ENCODE measurements around the gene XK. TPM values are rescaled to one million over a fixed set of nuclear protein-coding genes. Genes with fewer than 3 reads are reported as not detected.

The XK gene
- polyA plus RNA-seq (2013), result 4.8 TPM

- WGBS (ENCODE audit: insufficient coverage), result 29% methylated on average over 87 of the region's 100 CpGs
- CTCF ChIA-PET, result no interaction called here
- no peaks in the 10 kb centered on the region for H3K9me3 ChIP-seq (ENCODE audit: control extremely low read depth in 1 of 5, control insufficient read depth in 4 of 5, insufficient read depth in 2 of 5, low read depth in 1 of 5, low read length in 4 of 5)
Observed at GRCh38 chrX:37685381-37686359, at the start of gene XK. XK (plus strand) TSS chrX:37685791; CDS start chrX:37685962, 171 bp downstream.

GRCh38 chrX:37638047-37638446 lies 47.5 kb upstream of the XK start:
- Histone ChIP-seq H3K27ac (ENCODE audit: insufficient read depth in 1 of 2, low read depth in 1 of 2, low read length in 2 of 2, poor library complexity in 1 of 2, severe bottlenecking in 2 of 2) (no peak overlapping the region), H3K27me3 (replicated peaks in 2 of 5; ENCODE audit: control insufficient read depth in 4 of 5, insufficient read depth in 5 of 5, low read length in 4 of 5) (no peaks in the 10 kb centered on the region), H3K4me1 (ENCODE audit: control extremely low read depth in 1 of 4, control insufficient read depth in 4 of 4, insufficient read depth in 4 of 4, low read length in 3 of 4) (no peaks in the 10 kb centered on the region), H3K4me3 (ENCODE audit: control insufficient read depth in 1 of 7, extremely low read depth in 1 of 7, insufficient read depth in 4 of 7, low read depth in 2 of 7, low read length in 6 of 7) (no peak overlapping the region), H3K9me3 (ENCODE audit: control extremely low read depth in 1 of 5, control insufficient read depth in 4 of 5, insufficient read depth in 2 of 5, low read depth in 1 of 5, low read length in 4 of 5) (peaks cover 0 to 1% (median 0%) of the 10 kb centered on the region in 5 experiments), H3K36me3 (ENCODE audit: control insufficient read depth in 4 of 4, insufficient read depth in 4 of 4, low read length in 3 of 4) (no peaks in the 10 kb centered on the region)
- CTCF ChIA-PET, result no interaction called here
- POLR2A ChIA-PET, result no interaction called here
- no peak for DNase-seq

More at GRCh38 chrX:37685381-37686359, at the start of gene XK:
- DNase-seq, result peak; percentile 44 to 80 (median 66)
- no peak within 1 kb of the TSS for H3K27ac ChIP-seq (ENCODE audit: insufficient read depth in 1 of 2, low read depth in 1 of 2, low read length in 2 of 2, poor library complexity in 1 of 2, severe bottlenecking in 2 of 2)
- POLR2A ChIA-PET, result interaction anchor here (0.6 to 0.7 kb wide), 2 partner anchors 540 to 874 kb away, joined by 3 read pairs; no protein-coding TSS in a partner anchor
- peaks cover 0 to 4% (median 0%) of the 10 kb centered on the region in 5 experiments for H3K27me3 ChIP-seq (replicated peaks in 2 of 5; ENCODE audit: control insufficient read depth in 4 of 5, insufficient read depth in 5 of 5, low read length in 4 of 5)
- H3K4me3 ChIP-seq (ENCODE audit: control insufficient read depth in 1 of 7, extremely low read depth in 1 of 7, insufficient read depth in 4 of 7, low read depth in 2 of 7, low read length in 6 of 7), result peak within 1 kb of the TSS in 5 of 7 experiments; percentile 36 to 59 (median 48)
- H3K36me3 ChIP-seq (ENCODE audit: control insufficient read depth in 4 of 4, insufficient read depth in 4 of 4, low read length in 3 of 4), result no peaks in the 10 kb centered on the region
- H3K4me1 ChIP-seq (ENCODE audit: control extremely low read depth in 1 of 4, control insufficient read depth in 4 of 4, insufficient read depth in 4 of 4, low read length in 3 of 4), result peaks cover 0 to 4% (median 3%) of the 10 kb centered on the region in 4 experiments

- no peaks in the 10 kb centered on the region for H3K36me3 ChIP-seq (ENCODE audit: control insufficient read depth in 4 of 4, insufficient read depth in 4 of 4, low read length in 3 of 4)
- H3K9me3 ChIP-seq (ENCODE audit: control extremely low read depth in 1 of 5, control insufficient read depth in 4 of 5, insufficient read depth in 2 of 5, low read depth in 1 of 5, low read length in 4 of 5), result no peaks in the 10 kb centered on the region
- no peak overlapping the region for H3K4me3 ChIP-seq (ENCODE audit: control insufficient read depth in 1 of 7, extremely low read depth in 1 of 7, insufficient read depth in 4 of 7, low read depth in 2 of 7, low read length in 6 of 7)
- POLR2A ChIA-PET, result no interaction called here
- no peaks in the 10 kb centered on the region for H3K27me3 ChIP-seq (replicated peaks in 2 of 5; ENCODE audit: control insufficient read depth in 4 of 5, insufficient read depth in 5 of 5, low read length in 4 of 5)
- CTCF ChIA-PET, result no interaction called here
- DNase-seq, result no peak
- no peaks in the 10 kb centered on the region for H3K4me1 ChIP-seq (ENCODE audit: control extremely low read depth in 1 of 4, control insufficient read depth in 4 of 4, insufficient read depth in 4 of 4, low read length in 3 of 4)
- 70% methylated on average over 3 of the region's 5 CpGs for WGBS (ENCODE audit: insufficient coverage)
- no peak overlapping the region for H3K27ac ChIP-seq (ENCODE audit: insufficient read depth in 1 of 2, low read depth in 1 of 2, low read length in 2 of 2, poor library complexity in 1 of 2, severe bottlenecking in 2 of 2)
Observed at GRCh38 chrX:37640142-37640541, 45.4 kb upstream of the XK start.

- Histone ChIP-seq H3K9me3 (ENCODE audit: control extremely low read depth in 1 of 5, control insufficient read depth in 4 of 5, insufficient read depth in 2 of 5, low read depth in 1 of 5, low read length in 4 of 5) (no peaks in the 10 kb centered on the region), H3K27ac (ENCODE audit: insufficient read depth in 1 of 2, low read depth in 1 of 2, low read length in 2 of 2, poor library complexity in 1 of 2, severe bottlenecking in 2 of 2) (no peak overlapping the region), H3K36me3 (ENCODE audit: control insufficient read depth in 4 of 4, insufficient read depth in 4 of 4, low read length in 3 of 4) (no peaks in the 10 kb centered on the region), H3K4me1 (ENCODE audit: control extremely low read depth in 1 of 4, control insufficient read depth in 4 of 4, insufficient read depth in 4 of 4, low read length in 3 of 4) (no peaks in the 10 kb centered on the region), H3K4me3 (ENCODE audit: control insufficient read depth in 1 of 7, extremely low read depth in 1 of 7, insufficient read depth in 4 of 7, low read depth in 2 of 7, low read length in 6 of 7) (no peak overlapping the region), H3K27me3 (replicated peaks in 2 of 5; ENCODE audit: control insufficient read depth in 4 of 5, insufficient read depth in 5 of 5, low read length in 4 of 5) (no peaks in the 10 kb centered on the region)
- ChIA-PET POLR2A (no interaction called here), CTCF (interaction anchor here (1.5 kb wide), 1 partner anchor 20 kb away, joined by 4 read pairs; no protein-coding TSS in a partner anchor)
- WGBS (ENCODE audit: insufficient coverage), result 45% methylated on average over 3 of the region's 3 CpGs
- DNase-seq, result no peak
Observed at GRCh38 chrX:37641859-37642258, 43.7 kb upstream of the XK start.

- Histone ChIP-seq H3K4me1 (ENCODE audit: control extremely low read depth in 1 of 4, control insufficient read depth in 4 of 4, insufficient read depth in 4 of 4, low read length in 3 of 4) (no peaks in the 10 kb centered on the region), H3K4me3 (ENCODE audit: control insufficient read depth in 1 of 7, extremely low read depth in 1 of 7, insufficient read depth in 4 of 7, low read depth in 2 of 7, low read length in 6 of 7) (no peak overlapping the region), H3K9me3 (ENCODE audit: control extremely low read depth in 1 of 5, control insufficient read depth in 4 of 5, insufficient read depth in 2 of 5, low read depth in 1 of 5, low read length in 4 of 5) (no peaks in the 10 kb centered on the region), H3K27me3 (replicated peaks in 2 of 5; ENCODE audit: control insufficient read depth in 4 of 5, insufficient read depth in 5 of 5, low read length in 4 of 5) (no peaks in the 10 kb centered on the region), H3K36me3 (ENCODE audit: control insufficient read depth in 4 of 4, insufficient read depth in 4 of 4, low read length in 3 of 4) (no peaks in the 10 kb centered on the region), H3K27ac (ENCODE audit: insufficient read depth in 1 of 2, low read depth in 1 of 2, low read length in 2 of 2, poor library complexity in 1 of 2, severe bottlenecking in 2 of 2) (no peak overlapping the region)
- no peak for DNase-seq
- ChIA-PET CTCF (no interaction called here), POLR2A (no interaction called here)
- 73% methylated on average over 4 of the region's 6 CpGs for WGBS (ENCODE audit: insufficient coverage)
Observed at GRCh38 chrX:37644381-37645305, 40.9 kb upstream of the XK start.

- CTCF ChIA-PET, result no interaction called here
- POLR2A ChIA-PET, result no interaction called here
- DNase-seq, result peak in 1 of 3 donors; percentile 5
Observed at GRCh38 chrX:37646254-37646653, 39.3 kb upstream of the XK start.

More at GRCh38 chrX:37646254-37646653, 39.3 kb upstream of the XK start:
- no peaks in the 10 kb centered on the region for H3K9me3 ChIP-seq (ENCODE audit: control extremely low read depth in 1 of 5, control insufficient read depth in 4 of 5, insufficient read depth in 2 of 5, low read depth in 1 of 5, low read length in 4 of 5)
- no peaks in the 10 kb centered on the region for H3K4me1 ChIP-seq (ENCODE audit: control extremely low read depth in 1 of 4, control insufficient read depth in 4 of 4, insufficient read depth in 4 of 4, low read length in 3 of 4)
- H3K27ac ChIP-seq (ENCODE audit: insufficient read depth in 1 of 2, low read depth in 1 of 2, low read length in 2 of 2, poor library complexity in 1 of 2, severe bottlenecking in 2 of 2), result no peak overlapping the region
- no peaks in the 10 kb centered on the region for H3K36me3 ChIP-seq (ENCODE audit: control insufficient read depth in 4 of 4, insufficient read depth in 4 of 4, low read length in 3 of 4)
- no peak overlapping the region for H3K4me3 ChIP-seq (ENCODE audit: control insufficient read depth in 1 of 7, extremely low read depth in 1 of 7, insufficient read depth in 4 of 7, low read depth in 2 of 7, low read length in 6 of 7)
- H3K27me3 ChIP-seq (replicated peaks in 2 of 5; ENCODE audit: control insufficient read depth in 4 of 5, insufficient read depth in 5 of 5, low read length in 4 of 5), result no peaks in the 10 kb centered on the region
